Liver (tissue), 9 donors: Measurements from ENCODE around the gene TMEM141. TPM values are rescaled to one million over a fixed set of nuclear protein-coding genes. Genes with fewer than 3 reads are reported as not detected.

Experiments
- DNase-seq: peaks from one replicate; pipeline ENCODE4 v3.0.0-alpha.2; 2017; ENCODE audit warnings: low spot score
- H3K27ac ChIP-seq, 2 donors: one replicate each; pipeline ENCODE4 v1.7.0; 2013; ENCODE audit warnings: inconsistent platforms in 2 of 2, low read length in 2 of 2, control low read depth in 1 of 2, low read depth in 1 of 2, mild to moderate bottlenecking in 1 of 2
- H3K27me3 ChIP-seq, 4 donors: one replicate each; pipeline versions ENCODE4 v1.6.1 to v1.7.0; 2013; ENCODE audit warnings: low read length in 3 of 4, inconsistent platforms in 1 of 4, mild to moderate bottlenecking in 1 of 4, moderate library complexity in 1 of 4; ENCODE audit not compliant: control insufficient read depth in 4 of 4, insufficient read depth in 4 of 4
- H3K36me3 ChIP-seq, 4 donors: one replicate each; pipeline versions ENCODE4 v1.6.1 to v1.7.0; 2013; ENCODE audit warnings: low read length in 3 of 4, mild to moderate bottlenecking in 3 of 4, low read depth in 1 of 4, moderate library complexity in 1 of 4; ENCODE audit not compliant: control insufficient read depth in 4 of 4, insufficient read depth in 3 of 4
- H3K4me1 ChIP-seq, 4 donors: one replicate each; pipeline versions ENCODE4 v1.6.1 to v1.7.0; 2013; ENCODE audit warnings: low read length in 3 of 4, mild to moderate bottlenecking in 3 of 4, moderate library complexity in 1 of 4; ENCODE audit not compliant: control insufficient read depth in 4 of 4, insufficient read depth in 4 of 4
- H3K4me3 ChIP-seq, 3 donors: one replicate each; pipeline versions ENCODE4 v1.6.1 to v1.7.0; 2013; ENCODE audit warnings: low read length in 3 of 3, control low read depth in 1 of 3, low read depth in 1 of 3, mild to moderate bottlenecking in 1 of 3
- H3K9ac ChIP-seq, 2 donors: one replicate each; pipeline ENCODE4 v1.7.0; 2013; ENCODE audit warnings: low read length in 2 of 2, mild to moderate bottlenecking in 2 of 2, moderate library complexity in 2 of 2, control low read depth in 1 of 2, low read depth in 1 of 2
- H3K9me3 ChIP-seq, 4 donors: one replicate each; pipeline versions ENCODE4 v1.6.1 to v1.7.0; 2013; ENCODE audit warnings: low read length in 3 of 4; ENCODE audit not compliant: control insufficient read depth in 4 of 4
- ATF3 ChIP-seq: IDR thresholded peaks from 2 replicates; pipeline ENCODE4 v1.6.1; 2016; ENCODE audit warnings: antibody characterized with exemption
- EGR1 ChIP-seq, 2 donors: IDR thresholded peaks; 2 replicates each; pipeline ENCODE4 v1.6.1; 2016 to 2018; ENCODE audit warnings: antibody characterized with exemption in 2 of 2, low read depth in 2 of 2
- FOXA1 ChIP-seq: IDR thresholded peaks from 2 replicates; pipeline ENCODE4 v1.6.1; 2016; ENCODE audit warnings: antibody characterized with exemption
- FOXA2 ChIP-seq: IDR thresholded peaks from 2 replicates; pipeline ENCODE4 v1.6.1; 2016; ENCODE audit warnings: antibody characterized with exemption
- GABPA ChIP-seq, 2 donors: IDR thresholded peaks in 1 of 2; conservative IDR thresholded peaks in 1 of 2; 2 replicates each; pipeline ENCODE4 v1.6.1; 2016; ENCODE audit warnings: antibody characterized with exemption in 2 of 2, mild to moderate bottlenecking in 1 of 2, moderate library complexity in 1 of 2
- HNF4A ChIP-seq, 2 donors: conservative IDR thresholded peaks; 2 replicates each; pipeline ENCODE4 v1.6.1; 2016; ENCODE audit warnings: antibody characterized with exemption in 2 of 2, mild to moderate bottlenecking in 2 of 2
- HNF4G ChIP-seq: IDR thresholded peaks from 2 replicates; pipeline ENCODE4 v1.6.1; 2016; ENCODE audit warnings: antibody characterized with exemption
- JUND ChIP-seq, 2 donors: IDR thresholded peaks; 2 replicates each; pipeline ENCODE4 v1.6.1; 2016; ENCODE audit warnings: antibody characterized with exemption in 2 of 2
- MAX ChIP-seq: IDR thresholded peaks from 2 replicates; pipeline ENCODE4 v1.6.1; 2016; ENCODE audit warnings: antibody characterized with exemption
- NR2F2 ChIP-seq: IDR thresholded peaks from 2 replicates; pipeline ENCODE4 v1.6.1; 2016; ENCODE audit warnings: antibody characterized with exemption
- RAD21 ChIP-seq, 2 donors: IDR thresholded peaks; 2 replicates each; pipeline ENCODE4 v1.6.1; 2016; ENCODE audit warnings: antibody characterized with exemption in 2 of 2, mild to moderate bottlenecking in 2 of 2
- SP1 ChIP-seq: IDR thresholded peaks from 2 replicates; pipeline ENCODE4 v1.6.1; 2018; ENCODE audit warnings: antibody characterized with exemption, mild to moderate bottlenecking
- WGBS: extraction: QIAGEN DNeasy Blood & Tissue Kit; methylation state at CpG from one replicate; pipeline ENCODE4 v1.1.7; 2013; 5-methylcytosine and 5-hydroxymethylcytosine counted together
- polyA plus RNA-seq, 2 donors: library from polyadenylated mRNA; stranded (reverse) in 1 of 2; unstranded in 1 of 2; fragments of 200-250 nt in 1 of 2; fragments of >200 nt in 1 of 2; fragmentation: Nextera tagmentation in 1 of 2; extraction: Ambion mirVana in 1 of 2; gene quantifications; one replicate each; pipeline versions ENCODE4 v1.2.1 to v1.2.3, GENCODE V29; 2013 to 2015
- total RNA-seq, 2 donors: library from RNA; depleted of rRNA; stranded (reverse); fragments of >200 nt; gene quantifications; one replicate each; pipeline ENCODE4 v1.2.3, GENCODE V29; 2014
- TF ChIP-seq, protein P1 (sequence below): fragments of 150-350 bp; IDR thresholded peaks from 2 replicates; pipeline ENCODE4 v1.5.1; 2017; ENCODE audit warnings: improper control_type of control experiment, low read depth, low read length; ENCODE audit not compliant: missing input control
- TF ChIP-seq, protein P2 (sequence below): IDR thresholded peaks from 2 replicates; pipeline ENCODE4 v1.6.1; 2016; ENCODE audit warnings: antibody characterized with exemption
- donor health status: healthy.
- donor health status: healthy.
- donor health status: healthy.
- donor health status: healthy.
- donor health status: healthy.

TMEM141 gene
- total and polyA plus RNA-seq, 4 donors: 32.2 to 74.7 (median 66.2) TPM

DNA sequence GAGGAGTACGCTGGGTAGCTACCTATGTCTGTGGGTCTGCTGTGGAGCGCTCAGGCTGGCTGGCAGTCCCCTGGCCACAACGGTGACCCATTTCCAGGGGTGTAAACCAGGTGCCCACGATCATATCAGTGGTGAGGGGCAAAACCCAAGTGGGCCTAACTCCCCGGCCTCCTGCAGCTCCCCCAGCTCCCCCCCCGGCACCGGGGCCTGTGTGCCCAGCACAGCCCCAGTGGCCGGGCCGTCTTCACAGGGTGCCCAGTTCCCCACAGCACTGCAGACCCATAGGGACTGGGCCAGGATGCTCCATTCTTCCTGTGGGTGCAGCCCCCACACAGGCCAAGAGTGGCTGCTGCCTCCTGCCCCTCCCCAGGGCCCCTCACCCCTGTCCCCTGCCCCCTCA, 32.1 kb upstream of the TMEM141 start:
- no peak for DNase-seq
- Histone ChIP-seq H3K4me3 (no peak overlapping the region), H3K9me3 (no peaks in the 10 kb centered on the region), H3K27me3 (no peaks in the 10 kb centered on the region), H3K36me3 (no peaks in the 10 kb centered on the region), H3K4me1 (no peaks in the 10 kb centered on the region), H3K9ac (no peak overlapping the region), H3K27ac (no peak overlapping the region)
- 85% methylated on average over 9 of the region's 9 CpGs for WGBS
- TF ChIP-seq RAD21 (IDR thresholded peaks at IDR 0.05) (no peak), JUND (IDR thresholded peaks at IDR 0.05) (no peak), ATF3 (no peak), NR2F2 (no peak), GABPA (IDR thresholded peaks at IDR 0.05 in 1 of 2, conservative IDR thresholded peaks at IDR 0.05 in 1 of 2) (no peak), EGR1 (IDR thresholded peaks at IDR 0.05; ENCODE audit: low read depth in 2 of 2) (no peak), HNF4A (conservative IDR thresholded peaks at IDR 0.05) (no peak), FOXA1 (no peak)
- TF ChIP-seq, protein P1, sequence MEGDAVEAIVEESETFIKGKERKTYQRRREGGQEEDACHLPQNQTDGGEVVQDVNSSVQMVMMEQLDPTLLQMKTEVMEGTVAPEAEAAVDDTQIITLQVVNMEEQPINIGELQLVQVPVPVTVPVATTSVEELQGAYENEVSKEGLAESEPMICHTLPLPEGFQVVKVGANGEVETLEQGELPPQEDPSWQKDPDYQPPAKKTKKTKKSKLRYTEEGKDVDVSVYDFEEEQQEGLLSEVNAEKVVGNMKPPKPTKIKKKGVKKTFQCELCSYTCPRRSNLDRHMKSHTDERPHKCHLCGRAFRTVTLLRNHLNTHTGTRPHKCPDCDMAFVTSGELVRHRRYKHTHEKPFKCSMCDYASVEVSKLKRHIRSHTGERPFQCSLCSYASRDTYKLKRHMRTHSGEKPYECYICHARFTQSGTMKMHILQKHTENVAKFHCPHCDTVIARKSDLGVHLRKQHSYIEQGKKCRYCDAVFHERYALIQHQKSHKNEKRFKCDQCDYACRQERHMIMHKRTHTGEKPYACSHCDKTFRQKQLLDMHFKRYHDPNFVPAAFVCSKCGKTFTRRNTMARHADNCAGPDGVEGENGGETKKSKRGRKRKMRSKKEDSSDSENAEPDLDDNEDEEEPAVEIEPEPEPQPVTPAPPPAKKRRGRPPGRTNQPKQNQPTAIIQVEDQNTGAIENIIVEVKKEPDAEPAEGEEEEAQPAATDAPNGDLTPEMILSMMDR: no peak

GRCh38 chr9:136759436-136760325, 31.5 kb upstream of the TMEM141 start:
- TF ChIP-seq, protein P2, sequence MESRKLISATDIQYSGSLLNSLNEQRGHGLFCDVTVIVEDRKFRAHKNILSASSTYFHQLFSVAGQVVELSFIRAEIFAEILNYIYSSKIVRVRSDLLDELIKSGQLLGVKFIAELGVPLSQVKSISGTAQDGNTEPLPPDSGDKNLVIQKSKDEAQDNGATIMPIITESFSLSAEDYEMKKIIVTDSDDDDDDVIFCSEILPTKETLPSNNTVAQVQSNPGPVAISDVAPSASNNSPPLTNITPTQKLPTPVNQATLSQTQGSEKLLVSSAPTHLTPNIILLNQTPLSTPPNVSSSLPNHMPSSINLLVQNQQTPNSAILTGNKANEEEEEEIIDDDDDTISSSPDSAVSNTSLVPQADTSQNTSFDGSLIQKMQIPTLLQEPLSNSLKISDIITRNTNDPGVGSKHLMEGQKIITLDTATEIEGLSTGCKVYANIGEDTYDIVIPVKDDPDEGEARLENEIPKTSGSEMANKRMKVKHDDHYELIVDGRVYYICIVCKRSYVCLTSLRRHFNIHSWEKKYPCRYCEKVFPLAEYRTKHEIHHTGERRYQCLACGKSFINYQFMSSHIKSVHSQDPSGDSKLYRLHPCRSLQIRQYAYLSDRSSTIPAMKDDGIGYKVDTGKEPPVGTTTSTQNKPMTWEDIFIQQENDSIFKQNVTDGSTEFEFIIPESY: no peak
- TF ChIP-seq NR2F2 (no peak), ATF3 (no peak)
- no peaks in the 10 kb centered on the region for H3K36me3 ChIP-seq
- no peak for DNase-seq
- H3K4me1 ChIP-seq: no peaks in the 10 kb centered on the region
- no peaks in the 10 kb centered on the region for H3K9me3 ChIP-seq
- 91% methylated on average over 27 of the region's 27 CpGs for WGBS
- no peaks in the 10 kb centered on the region for H3K27me3 ChIP-seq
- no peak overlapping the region for H3K9ac ChIP-seq
- no peak overlapping the region for H3K4me3 ChIP-seq
- no peak overlapping the region for H3K27ac ChIP-seq

DNA sequence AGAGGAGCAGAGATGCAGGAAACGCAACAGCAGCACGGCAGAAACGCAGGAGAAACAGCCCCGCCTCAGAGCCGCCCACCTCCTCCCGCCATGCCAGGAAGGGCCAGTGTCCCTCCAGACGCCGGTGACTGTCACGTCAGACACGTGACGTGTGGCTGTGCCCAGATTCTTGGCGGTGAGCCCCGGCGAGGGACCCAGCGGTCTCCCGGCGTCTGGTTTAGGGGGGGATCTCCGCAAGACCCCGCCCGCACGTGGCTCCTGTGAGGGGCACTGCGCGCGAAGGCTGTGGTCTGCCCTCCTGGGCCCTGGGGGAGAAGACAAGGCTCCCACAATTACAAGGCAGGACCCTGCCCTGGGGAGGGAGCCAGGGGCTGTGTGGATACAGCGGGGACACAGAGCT, 30.7 kb upstream of the TMEM141 start:
- no peak overlapping the region for H3K27ac ChIP-seq
- no peaks in the 10 kb centered on the region for H3K4me1 ChIP-seq
- no peaks in the 10 kb centered on the region for H3K36me3 ChIP-seq
- no peak overlapping the region for H3K9ac ChIP-seq
- TF ChIP-seq FOXA1 (no peak), ATF3 (no peak), MAX (no peak), RAD21 (IDR thresholded peaks at IDR 0.05) (no peak), EGR1 (IDR thresholded peaks at IDR 0.05; ENCODE audit: low read depth in 2 of 2) (no peak), HNF4A (conservative IDR thresholded peaks at IDR 0.05) (no peak), NR2F2 (no peak), HNF4G (no peak), SP1 (no peak), FOXA2 (no peak)
- TF ChIP-seq, protein P2: no peak
- TF ChIP-seq, protein P1: no peak
- H3K4me3 ChIP-seq: no peak overlapping the region
- DNase-seq: no peak
- H3K9me3 ChIP-seq: no peaks in the 10 kb centered on the region
- WGBS: 79% methylated on average over 25 of the region's 25 CpGs
- H3K27me3 ChIP-seq: no peaks in the 10 kb centered on the region
